AG08396 (cell line): Measurements from ENCODE around the gene CLN3.
"Not testable (repeated sequence)": the region's sequence is repeated elsewhere in the genome, so short reads cannot be mapped to it uniquely, and the experiment has no call there.

Experiments used
- DNase-seq: peaks from one replicate; pipeline ENCODE4 v3.0.0; 2012; ENCODE audit warnings: low spot score, mixed read lengths

The CLN3 gene

DNA sequence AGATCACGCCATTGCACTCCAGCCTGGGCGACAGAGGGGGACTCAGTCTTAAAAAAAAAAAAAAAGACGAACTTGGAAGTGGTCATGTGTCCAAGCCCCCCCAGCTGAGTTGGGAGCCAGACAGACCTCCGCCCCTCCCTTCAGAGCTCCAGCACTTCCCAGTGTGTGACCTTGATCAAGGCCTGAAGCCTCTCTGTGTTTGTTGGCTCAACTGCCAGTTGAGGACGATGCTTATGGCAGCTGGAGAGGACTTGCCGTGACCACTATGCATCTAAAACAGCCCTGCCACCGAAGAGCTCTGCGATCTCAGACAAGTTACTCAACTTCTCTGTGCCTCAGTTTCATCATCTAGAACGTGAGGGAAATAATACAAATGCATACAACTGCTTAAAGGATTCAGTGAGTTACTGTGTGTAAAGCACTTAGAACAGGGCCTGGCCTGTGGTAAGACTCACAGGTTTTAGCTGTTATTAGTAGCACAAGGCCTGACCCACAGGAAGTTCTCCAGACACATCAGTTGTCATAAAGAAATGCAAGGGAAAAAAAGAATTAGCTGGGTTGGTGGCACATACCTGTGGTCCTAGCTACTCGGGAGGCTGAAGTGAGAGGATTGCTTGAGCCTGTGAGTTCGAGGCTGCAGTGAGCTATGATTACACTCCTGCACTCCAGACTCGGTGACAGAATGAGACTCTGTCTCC is 21.8 kb upstream of the CLN3 start:
- no peak for DNase-seq

DNA sequence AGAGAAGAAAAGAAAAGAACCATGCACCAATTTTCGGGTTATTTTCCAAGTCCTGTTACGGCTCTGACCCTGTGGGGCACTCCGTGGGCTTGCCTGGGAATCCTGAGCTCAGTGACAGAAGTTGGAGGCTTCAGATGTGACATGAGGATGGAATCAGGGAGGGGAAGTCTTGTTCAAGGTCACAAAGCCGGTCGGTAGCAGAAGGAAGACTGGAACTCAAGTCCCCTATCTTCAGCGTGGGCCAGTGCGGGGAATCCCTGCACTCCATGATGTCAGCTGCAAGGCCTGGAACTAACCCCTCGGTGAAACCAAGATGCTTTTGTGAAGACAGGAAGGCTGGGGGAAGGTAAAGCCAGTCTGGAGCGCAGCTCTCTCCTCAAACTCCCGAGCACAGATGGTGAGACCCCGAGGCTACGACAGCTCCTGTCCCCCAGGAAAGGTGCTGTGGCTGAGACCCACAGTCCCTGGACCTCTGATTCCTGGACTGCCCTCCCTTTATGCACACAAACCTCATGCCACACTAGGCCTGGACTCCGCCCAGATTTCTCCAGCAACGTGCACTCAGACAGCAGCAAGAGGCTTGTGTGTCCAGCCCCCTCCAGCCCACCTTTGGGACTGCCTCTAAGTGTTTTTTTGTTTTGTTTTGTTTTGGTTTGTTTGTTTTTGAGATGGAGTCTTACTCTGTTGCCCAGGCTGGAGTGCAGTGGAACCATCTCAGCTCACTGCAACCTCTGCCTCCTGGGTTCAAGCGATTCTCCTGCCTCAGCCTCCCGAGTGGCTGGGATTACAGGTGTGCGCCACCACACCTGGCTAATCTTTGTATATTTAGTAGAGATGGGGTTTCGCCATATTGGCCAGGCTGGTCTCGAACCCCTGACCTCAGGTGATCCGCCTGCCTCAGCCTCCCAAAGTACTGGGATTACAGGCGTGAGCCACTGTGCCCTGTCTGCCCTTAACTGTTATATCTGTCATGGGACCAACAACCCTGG is 20.2 kb upstream of the CLN3 start:
- no peak for DNase-seq

DNA sequence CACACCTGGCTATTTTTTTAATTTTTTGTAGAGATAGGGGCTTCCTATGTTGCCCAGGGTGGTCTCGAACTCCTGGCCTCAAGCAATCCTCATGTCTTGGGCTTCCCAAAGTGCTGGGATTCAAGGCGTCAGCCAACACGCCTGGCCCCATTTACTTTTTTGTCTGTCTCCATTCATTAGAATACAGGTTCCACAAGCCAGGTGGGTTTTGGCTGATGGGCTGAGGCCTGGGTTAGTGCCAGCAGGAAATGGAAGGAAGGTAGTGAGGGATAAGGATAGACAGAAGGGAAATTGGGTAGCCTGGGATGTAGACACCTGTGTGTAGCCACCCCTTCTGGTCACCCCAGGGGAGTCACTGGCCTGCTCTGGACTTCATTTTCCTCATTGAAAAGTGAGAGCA is 19.2 kb upstream of the CLN3 start:
- no peak for DNase-seq

DNA sequence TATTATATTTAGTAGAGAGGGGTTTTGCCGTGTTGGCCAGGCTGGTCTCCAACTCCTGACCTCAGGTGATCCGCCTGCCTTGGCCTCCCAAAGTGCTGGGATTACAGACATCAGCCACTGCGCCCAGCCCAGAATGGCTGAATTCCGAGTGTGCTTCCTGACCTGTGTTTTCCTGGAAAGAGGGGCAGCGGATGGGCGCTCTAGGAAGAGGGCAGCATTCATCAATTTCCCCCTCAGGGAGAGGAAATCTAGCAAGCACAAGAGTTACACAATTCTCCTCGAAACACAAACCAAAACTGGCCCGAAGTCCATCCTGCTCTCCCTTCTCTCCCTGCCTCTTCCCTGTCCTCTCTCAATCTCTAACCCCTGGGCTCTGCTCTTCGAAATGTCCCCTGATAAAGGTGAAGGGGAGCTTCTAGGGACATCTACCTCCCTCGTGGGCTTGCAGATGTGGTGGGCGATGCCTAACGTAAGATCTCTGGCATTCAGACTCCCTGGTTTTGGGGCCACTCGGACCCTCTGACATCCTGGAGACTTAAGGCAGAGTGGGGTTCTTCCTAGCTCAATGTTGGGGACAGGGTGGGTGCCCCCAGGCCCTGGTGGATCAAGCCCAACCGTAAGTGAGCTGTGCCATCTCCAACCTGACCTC is 13.7 kb upstream of the CLN3 start:
- DNase-seq, result no peak

DNA sequence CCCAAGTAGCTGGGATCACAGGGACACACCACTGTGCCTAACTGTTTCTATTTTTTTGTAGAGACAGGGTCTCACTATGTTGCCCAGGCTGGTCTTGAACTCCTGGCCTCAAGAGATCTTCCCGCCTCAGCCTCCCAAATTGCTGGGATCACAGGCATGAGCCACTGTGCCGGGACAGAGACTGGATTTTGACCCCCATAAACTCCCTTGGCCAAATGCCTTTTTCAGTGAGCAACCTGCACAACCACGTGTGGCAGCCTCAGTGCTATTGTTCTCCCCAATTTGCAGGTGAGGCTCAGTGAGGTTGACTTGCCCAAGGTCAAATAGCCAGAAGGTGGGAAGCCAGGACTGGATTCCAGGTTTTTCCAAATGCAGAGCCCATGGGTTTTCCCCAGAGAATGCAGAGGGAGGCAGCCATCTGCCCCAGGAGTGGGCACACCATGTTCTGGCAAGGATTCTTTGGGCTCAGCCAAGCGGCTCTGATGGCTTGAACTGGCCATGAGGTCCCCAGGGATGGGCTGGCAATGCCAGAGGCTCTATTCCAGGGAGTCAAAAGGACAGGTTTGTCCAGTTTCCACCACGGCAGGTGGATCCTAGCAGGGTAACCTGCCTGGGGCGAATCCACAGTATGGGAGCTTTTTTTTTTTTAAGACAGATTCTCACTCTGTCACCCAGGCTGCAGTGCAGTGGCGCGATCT is 13.0 kb upstream of the CLN3 start:
- no peak for DNase-seq

DNA sequence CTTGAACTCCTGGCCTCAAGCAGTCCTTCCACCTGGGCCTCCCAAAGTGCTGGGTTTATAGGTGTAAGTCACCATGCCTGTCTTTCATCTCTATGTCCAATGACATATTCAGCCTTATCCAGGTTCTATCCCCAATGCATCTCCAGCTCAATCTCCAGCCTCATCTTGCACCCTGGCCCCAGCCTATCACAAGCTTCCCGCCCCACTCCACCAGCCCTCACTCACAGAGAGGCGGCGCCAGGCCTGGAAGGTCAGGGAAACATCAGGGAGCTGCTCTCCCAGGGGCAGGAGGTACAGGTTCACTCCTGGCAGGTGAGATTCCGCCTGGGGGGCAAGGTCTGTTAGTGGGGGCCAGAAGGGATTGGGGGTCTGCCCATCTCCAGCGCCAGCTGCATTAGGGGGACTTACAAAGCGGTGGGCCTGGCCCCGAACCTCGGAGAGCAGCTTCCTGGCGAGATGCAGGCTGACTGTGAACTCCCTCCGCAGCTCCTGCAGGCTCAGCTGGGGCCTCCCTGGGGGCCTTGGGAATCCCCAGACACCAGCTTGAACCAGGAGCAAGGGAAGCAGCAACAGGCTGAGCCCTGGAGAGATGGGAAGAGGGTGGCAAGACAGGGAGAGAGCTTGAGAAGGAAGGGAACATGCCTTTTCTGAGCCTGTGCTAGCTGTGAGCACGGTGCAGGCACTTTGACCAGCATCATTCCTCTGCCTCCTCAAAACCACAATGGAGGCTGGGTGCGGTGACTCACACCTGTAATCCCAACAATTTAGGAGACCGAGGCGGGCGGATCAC is 11.8 kb upstream of the CLN3 start:
- no peak for DNase-seq

DNA sequence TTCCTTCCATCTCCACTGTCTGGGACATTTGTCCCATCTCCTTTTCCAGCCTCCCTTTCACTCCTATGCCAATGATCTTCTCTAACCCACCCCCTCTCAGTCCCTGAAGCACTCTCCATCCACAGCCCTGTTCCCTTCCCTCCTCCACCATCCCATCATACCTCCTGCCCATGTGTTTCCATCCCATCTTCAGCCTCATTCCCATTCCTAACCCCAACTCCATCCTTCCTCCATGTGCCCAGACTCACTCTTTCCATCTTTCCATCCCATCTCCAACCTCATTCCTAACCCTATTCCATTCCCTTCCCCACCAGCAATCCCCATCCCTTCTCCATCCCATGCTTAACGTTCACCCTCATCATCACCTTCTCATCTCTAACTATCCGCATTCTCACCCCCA is 10.4 kb upstream of the CLN3 start:
- DNase-seq, result no peak

DNA sequence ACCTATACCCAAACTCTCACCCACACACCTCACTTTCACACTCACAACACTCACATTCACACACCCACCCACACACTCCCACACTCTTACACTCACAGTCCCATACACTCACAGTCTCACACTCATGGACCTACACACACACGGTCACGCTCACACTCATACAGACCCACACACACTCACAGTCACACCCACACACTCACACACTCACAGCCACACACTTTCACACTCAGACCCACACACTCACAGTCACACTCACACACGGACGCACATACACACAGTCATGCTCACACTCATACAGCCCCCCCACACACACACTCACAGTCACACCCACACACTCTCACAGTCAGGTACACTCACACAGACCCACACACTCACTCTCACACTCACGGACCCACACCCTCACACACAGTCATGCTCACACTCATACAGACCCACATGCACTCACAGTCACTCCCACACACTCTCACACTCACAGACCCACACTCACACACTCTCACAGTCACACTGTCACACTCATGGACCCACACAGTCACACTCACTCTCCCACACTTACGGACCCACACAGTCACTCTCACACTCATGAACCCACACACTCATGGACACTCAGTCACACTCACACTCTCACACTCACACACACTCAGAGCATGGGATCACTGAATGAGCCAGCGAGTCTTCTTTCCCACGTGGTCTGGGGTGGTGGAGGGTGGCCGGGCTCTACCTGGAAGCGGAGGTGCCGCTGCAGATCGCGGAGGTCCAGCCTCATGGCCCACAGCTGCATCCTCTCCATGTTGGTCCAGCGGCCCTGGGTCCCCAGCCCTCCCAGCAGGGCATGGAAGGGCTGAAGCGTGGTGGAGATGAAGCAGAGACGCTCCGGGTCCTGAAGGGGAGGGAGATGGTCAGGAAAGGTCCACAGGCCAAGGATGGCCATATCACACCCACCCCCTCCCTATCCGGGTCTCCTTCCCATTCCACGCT is 9.7 kb upstream of the CLN3 start:
- DNase-seq, result no peak

DNA sequence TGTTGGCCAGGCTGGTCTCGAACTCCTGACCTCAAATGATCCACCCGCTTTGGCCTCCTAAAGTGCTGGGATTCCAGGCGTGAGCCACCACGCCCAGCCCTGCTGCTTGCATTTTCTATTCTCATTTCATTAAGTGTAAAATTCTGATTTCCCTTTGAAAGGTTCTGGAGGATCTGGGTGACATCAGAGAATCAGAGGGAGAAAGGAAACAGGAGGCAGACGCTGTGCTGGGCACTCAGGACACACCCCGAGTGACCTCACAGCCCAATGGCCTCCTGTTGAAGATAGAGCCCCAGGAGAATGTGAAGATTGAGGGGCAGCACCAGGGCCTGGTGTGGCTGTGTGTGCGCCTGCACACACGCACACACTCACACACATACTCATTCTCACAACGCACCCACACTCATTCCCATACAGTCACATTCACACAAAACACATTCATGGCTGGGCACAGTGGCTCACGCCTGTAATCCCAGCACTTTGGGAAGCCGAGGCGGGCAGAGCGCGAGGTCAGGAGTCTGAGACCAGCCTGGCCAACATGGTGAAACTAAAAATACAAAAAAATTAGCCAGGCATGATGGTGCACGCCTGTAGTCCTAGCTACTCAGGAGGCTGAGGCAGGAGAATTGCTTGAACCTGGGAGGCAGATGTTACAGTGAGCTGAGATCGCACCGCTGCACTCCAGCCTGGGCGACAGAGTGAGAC is 8.8 kb upstream of the CLN3 start:
- DNase-seq, result not testable (repeated sequence)

DNA sequence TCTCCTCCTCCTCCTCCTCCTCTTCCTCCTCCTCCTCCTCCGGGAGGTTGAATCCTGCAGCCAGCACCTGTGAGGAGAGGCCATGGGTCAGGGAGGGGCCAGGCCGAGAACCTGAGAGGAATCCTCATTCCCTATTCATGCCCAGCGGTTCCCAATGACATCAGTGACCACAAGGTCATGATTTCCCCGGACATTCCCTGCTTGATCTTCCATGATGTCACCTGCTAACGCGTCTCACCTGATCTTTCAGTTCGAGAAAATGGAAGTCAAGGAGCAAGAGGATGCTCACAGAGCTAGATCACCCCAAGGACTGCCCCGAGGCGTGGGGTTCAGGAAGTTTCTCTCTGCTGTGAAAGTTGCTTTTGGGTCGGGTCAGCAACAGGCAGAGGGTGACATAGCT is 8.0 kb upstream of the CLN3 start:
- no peak for DNase-seq

DNA sequence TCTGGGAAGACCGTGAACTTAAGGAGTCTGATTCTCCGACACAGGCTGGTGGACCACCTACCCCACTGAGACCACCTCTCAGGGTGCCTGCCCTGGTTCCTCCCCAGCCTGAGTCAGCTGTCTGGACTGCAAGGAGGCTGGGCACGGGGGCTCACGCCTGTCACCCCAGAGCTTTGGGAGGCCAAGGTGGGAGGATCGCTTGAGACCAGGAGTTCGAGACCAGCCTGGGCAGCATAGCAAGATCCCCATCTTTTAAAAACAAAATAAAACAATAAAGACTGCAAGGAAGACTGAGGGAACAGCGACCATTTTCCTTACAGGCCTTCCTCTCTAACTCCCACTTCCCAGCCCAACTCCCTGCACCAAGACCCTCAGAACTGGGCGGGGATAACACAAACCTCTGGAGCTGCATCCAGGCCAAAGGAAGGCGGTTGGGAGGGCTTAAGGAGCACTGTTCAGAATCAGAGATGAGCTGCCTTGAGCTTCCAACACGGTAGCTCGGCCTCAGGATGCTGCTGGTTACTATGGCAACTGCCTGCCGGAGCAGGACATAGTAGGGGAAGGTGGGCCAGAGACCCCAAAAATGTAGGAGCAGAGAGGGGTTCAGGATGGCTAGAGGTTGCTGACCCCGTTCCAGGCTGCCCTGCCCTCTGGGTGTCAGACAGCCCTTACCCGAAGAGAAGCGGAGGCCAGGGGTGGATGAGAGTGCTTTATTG is 7.0 kb upstream of the CLN3 start:
- no peak for DNase-seq

DNA sequence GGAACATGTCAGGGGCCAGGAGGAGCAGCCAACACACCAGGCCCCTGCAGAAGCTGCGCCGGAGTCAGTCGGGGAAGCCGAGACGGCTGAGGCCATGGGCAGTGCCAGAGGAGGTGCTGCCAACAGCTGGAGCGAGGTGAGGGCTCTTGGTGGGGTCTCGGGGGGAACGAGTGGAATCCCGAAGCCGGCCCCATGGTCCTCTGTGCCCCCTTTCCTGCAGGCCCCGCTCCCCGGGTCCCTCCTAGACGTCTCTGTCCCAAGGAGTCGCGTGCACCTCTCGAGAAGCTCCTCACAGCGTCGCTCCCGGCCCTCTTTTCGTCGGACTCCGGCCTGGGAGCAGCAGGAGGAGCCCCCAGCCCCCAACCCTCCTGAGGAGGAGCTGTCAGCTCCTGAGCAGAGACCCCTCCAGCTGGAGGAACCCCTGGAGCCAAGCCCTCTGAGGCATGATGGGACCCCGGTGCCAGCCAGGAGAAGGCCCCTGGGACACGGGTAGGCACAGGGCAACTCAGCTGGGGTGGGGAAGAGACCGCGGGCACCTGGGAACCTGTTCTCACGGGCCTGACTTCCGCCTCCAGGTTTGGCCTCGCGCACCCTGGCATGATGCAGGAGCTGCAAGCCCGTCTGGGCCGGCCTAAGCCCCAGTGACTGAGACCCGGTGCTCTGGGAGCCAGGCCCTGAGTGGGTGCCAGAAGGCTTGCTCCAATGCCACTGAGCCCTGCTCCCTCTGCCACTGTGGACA is 6.2 kb upstream of the CLN3 start:
- DNase-seq, result no peak

DNA sequence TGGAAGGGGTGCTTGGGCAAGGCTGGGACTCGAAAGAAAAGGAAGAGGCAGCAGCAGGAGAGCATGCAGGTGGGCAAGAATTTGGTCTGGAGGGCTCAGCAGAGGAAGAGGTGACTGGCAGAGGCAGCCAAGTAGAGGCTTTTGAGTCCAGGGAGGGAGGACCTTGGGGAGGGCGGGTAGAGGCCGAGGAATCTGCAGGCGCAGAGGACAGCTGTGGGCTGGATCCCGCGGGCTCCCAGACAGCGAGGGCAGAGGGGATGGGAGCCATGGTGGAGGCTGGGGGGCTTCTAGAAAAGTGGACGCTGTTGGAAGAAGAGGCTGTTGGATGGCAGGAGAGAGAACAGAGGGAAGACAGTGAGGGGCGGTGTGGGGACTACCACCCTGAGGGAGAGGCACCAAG is 5.5 kb upstream of the CLN3 start:
- DNase-seq, result no peak

DNA sequence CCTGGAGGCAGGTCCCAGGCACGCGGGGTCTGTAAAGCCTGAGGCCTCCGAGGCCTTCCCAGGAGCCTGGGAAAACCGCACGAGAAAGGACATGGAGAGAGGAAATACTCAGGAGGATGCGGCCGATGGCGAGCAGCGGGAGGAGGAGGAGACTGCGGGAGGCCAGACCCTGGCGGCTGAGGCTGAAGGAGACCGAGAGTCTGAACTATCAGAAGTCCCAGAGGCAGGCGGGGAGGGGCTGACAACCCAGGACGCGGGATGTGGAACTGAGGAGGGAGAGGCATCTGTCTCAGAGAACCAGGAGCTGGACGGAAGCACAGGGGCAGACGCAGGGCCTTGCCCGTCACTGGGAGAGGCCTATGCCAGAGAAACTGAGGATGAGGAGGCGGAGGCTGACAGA is 5.0 kb upstream of the CLN3 start:
- no peak for DNase-seq

DNA sequence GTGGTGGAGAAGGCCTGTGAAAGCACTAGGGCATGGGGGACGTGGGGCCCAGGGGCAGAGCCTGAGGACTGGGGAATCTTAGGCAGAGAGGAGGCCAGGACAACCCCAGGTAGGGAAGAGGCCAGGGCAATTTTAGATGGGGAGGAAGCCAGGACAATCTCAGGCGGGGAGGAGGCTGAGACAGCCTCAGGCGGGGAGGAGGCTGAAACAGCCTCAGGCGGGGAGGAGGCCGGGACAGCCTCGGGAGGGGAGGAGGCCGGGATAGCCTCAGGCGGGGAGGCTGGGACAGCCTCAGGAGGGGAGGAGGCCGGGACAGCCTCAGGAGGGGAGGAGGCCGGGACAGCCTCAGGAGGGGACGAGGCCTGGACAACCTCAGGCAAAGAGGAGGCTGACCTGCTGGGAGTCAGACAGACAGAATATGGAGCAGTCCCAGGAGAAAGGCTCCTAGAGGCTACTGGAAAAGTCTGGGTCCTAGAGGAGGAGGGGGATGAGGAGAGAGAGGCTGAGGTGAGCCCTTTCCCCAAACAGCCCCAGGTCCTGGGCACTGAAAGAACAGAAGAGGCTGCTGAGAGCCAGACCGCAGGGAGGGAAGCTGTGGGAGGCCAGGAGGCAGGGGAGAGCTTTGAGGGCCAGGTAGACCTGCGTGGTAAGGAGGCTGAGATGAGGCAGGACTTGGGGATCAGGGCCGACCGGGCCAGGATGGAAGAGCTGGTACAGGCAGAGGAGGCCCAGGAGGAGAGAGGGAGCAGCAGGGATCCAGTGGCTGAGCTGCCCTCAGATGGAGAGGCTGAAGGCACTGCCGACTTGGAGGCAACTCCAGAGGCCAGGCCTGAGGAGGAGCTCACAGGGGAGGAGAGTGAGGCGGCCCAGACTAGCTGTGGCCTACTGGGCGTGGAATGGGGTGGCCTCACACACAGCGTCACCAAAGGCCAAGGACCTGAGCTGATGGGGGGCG is 4.2 kb upstream of the CLN3 start:
- DNase-seq, result no peak

DNA sequence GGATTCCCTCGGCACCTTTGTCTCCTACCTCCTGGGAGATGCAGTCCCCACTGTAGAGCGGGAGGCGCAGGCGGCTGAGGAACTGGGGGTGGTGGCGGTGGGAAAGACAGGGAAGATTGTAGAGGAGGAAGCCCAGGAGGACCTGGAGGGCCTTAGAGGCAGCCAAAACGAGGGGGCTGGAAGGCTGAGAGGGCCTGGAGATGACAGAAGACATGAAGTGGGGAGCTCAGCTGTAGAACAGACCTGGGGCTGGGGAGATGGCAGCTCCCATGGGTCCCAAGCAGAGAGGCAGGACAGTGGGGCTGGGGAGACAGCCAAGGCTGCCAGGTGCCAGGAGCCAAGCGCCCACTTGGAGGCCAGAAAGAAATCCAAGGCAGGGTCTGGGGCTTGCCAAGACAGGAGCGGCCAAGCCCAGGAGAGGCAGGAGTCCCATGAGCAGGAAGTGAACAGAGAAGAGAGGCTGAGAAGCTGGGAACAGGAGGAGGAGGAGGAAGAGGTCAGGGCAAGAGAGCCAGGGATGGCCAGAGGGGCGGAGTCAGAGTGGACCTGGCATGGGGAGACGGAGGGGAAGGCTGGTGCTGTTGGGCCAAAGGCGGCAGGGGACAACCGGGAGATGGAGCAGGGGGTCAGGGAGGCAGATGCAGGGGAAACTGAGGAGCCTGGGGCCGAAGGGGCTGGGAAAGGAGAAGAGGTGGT is 3.4 kb upstream of the CLN3 start:
- no peak for DNase-seq
